VCaP (cell line): ENCODE data around the gene ING3.
"Not testable (repeated sequence)": the region's sequence is repeated elsewhere in the genome, so short reads cannot be mapped to it uniquely, and the experiment has no call there.

ENCODE experiments used
- H3K27ac ChIP-seq: fragments of 450-650 bp; 2 replicates; pipeline ENCODE4 v1.5.1; 2017
- CTCF ChIP-seq: fragments of 450-650 bp; conservative IDR thresholded peaks from 2 replicates; pipeline ENCODE4 v1.5.1; 2017; ENCODE audit warnings: mild to moderate bottlenecking, moderate library complexity

Gene ING3

DNA sequence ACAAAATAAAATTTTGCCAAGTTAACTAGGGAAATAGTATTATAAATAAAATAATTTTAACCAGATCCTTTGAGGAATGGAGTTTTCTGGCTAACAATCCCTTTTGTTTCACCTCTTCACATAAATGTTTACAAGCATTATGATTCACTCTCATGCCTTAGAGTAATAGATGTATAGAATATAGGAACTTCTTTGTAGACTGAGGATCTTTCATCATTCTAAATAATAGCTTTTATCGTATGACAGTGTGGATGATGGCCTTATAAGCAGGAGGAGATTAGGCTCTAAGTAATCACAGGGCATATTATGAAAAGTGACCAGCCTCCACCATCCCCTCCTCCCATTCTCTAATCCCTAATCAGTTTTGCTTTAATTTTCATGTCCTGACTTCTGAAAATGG lies 13.5 kb downstream of the ING3 start:
- no peak for TF ChIP-seq CTCF
- no peak overlapping the region for H3K27ac ChIP-seq

DNA sequence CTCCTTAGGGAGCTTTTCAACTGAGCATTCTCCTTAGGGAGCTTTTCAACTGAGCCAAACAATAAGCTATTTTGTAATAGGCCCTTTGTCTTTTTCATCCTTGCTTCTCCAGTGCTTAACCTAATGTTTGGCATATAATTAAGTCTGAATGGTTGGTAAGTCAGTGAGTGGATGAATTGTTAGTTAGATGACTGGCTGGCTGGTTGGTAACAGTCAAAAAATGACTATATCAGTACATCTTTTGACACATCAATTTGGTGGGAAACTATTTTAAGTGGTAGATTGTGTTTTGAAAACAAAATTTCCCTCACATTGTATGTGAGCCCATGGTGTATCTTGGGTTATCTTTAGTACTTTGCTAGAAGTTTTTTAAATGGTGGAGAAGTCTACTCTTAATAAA lies 16.4 kb downstream of the ING3 start:
- no peak overlapping the region for H3K27ac ChIP-seq

DNA sequence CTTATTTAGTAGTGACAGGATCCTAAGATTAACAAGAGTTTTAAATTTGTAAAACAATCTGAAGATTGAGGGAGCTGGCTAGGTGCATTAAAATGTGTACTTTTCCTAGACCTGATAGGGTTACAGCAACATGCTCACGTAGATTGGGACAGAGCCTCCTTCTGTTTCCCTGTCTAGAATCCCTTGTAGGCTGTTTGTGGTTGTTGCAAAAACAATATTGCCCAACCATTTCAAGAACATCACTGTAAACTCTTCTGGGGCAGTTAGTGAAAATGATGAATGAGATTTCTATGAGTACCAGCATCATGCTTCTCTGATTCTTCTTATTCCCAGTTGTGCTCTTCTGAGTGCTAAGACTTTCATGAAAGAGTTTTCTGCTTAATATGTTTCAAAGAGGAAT lies 23.3 kb downstream of the ING3 start:
- no peak overlapping the region for H3K27ac ChIP-seq
- no peak for TF ChIP-seq CTCF

More for the DNA sequence above, 16.4 kb downstream of the ING3 start:
- no peak for TF ChIP-seq CTCF

DNA sequence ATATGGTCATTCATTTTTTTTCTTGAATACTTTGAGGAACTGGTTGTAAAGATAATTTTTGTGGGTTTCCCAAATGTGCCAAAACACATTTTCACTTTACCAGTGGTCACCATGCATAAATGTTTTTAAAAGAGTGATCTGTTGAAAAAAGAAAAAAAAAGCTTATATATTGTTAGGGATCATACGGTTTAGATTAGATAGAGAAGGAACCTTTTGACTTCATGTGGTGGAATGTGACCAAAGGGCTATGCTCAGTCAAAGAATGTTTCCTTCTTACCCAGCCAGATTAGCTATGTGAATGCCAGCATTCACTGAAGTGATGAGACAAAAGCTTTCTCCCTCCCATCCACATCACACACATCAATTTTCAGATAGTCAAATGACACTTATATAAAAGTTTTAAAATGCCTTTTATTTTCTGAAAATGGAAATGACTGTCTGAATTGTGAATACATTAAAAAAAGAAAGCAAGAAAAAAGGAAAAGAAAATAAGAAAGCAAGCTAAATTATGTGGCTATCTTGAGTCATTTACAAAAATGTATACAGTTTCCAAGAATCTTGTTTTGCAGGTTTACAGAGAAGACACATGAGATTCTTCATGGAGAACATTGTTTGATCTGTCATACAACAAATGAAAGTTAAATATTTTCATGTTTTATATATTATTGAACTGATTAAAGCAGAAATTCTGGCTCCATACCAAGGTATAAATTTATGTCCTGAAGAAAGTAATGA lies 29.4 kb downstream of the ING3 start:
- no peak overlapping the region for H3K27ac ChIP-seq
- TF ChIP-seq CTCF: no peak

- TF ChIP-seq CTCF: no peak
- no peak overlapping the region for H3K27ac ChIP-seq
Measured at GRCh38 chr7:120981117-120981516, 30.5 kb downstream of the ING3 start.

DNA sequence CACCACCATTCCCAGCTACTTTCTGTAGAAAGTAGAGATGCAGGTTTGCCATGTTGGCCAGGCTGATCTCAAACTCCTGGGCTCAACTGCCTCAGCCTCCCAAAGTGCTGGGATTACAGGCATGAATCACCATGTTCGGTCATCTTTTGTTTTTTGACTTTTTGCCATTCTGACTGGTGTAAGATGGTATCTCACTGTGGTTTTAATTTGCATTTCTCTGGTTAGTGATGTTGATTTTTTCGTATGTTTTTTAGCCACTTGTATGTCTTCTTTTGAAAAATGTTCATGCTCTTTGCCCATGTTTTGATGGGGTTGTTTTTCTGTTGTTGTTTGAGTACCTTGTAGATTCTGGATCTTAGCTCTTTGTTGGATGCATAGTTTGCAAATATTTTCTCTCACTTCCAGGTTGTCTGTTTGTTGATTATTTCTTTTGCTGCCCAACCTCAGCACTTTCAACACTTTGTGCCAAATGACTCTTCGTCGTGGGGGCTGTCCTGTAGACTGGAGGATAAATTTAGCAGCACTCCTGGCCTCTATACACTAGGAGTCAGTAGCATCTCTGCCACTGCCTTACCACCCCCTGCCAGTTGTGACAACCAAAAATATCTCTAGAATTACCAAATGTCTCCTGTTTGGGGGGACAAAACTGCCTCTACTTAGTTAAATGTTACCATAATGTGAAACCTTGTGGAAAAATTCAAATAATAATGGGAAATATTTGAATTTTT lies 31.5 kb downstream of the ING3 start:
- TF ChIP-seq CTCF: no peak
- H3K27ac ChIP-seq: no peak overlapping the region

DNA sequence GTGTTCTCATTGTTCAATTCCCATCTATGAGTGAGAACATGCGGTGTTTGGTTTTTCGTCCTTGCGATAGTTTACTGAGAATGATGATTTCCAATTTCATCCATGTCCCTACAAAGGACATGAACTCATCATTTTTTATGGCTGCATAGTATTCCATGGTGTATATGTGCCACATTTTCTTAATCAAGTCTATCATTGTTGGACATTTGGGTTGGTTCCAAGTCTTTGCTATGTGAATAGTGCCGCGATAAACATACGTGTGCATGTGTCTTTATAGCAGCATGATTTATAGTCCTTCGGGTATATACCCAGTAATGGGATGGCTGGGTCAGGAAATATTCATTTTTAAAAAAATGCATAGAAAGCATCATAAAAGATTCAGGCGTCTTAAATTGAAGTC lies 33.0 kb downstream of the ING3 start:
- not testable (repeated sequence) for H3K27ac ChIP-seq

DNA sequence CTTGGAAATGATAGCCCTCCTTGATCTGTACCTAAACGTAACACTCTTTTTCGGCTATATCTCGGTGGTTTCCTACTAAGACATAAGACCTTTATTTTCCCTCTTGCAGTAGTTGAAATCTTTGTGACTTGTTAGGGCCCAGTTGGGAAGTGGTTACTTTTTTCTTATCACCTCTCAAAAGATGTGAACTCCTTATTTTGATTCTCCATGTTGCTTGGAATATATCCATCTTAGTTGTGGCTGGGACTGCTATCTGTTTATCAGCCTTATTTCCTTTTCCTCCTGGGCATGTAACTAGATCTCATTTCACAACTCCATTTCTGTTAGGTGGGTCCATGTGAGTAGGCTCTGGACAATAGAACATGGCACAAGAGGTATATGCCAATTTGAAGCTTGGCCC lies 33.8 kb downstream of the ING3 start:
- TF ChIP-seq CTCF: no peak
- H3K27ac ChIP-seq: no peak overlapping the region
